Lower leg skin (tissue), 4 donors: ENCODE results near the gene TATDN2. TPM values are rescaled to one million over a fixed set of nuclear protein-coding genes. Genes with fewer than 3 reads are reported as not detected.

Experiments
- DNase-seq, 2 donors: peaks; one replicate each; pipeline ENCODE4 v3.0.0-alpha.2; 2019; ENCODE audit warnings: low spot score in 2 of 2
- H3K4me3 ChIP-seq: fragments of 200-600 bp; sonication (generic); 2 replicates; pipeline ENCODE4 v1.5.1; 2017; ENCODE audit warnings: mild to moderate bottlenecking, low read depth; ENCODE audit not compliant: poor library complexity, severe bottlenecking
- CTCF ChIP-seq, 3 donors: fragments of 450-650 bp; IDR thresholded peaks; one replicate each; pipeline ENCODE4 v1.5.1; 2016; ENCODE audit warnings: antibody characterized with exemption in 3 of 3, mild to moderate bottlenecking in 3 of 3, moderate library complexity in 2 of 3
- POLR2A ChIP-seq, 2 donors: fragments of 450-650 bp; IDR thresholded peaks; one replicate each; pipeline ENCODE4 v1.6.1; 2016 to 2017; ENCODE audit warnings: antibody characterized with exemption in 2 of 2, mild to moderate bottlenecking in 1 of 2, moderate library complexity in 1 of 2
- WGBS, 2 donors: methylation state at CpG; one replicate each; pipeline ENCODE4 v1.1.5; 2018; 5-methylcytosine and 5-hydroxymethylcytosine counted together
- intact Hi-C: fragments of 100-400 bp; cut with DNase I; formaldehyde crosslinking; loops from one replicate; pipeline ENCODE4 v1.15.0; 2023; ENCODE audit warnings: low total_unique reads
- total RNA-seq, 4 donors: library from RNA; depleted of rRNA; stranded (reverse); fragments of >200 nt; gene quantifications; one replicate each; pipeline ENCODE4 v1.1.0, GENCODE V29; 2016

Gene TATDN2
- total RNA-seq, 4 donors from 2014 or later = 18.6 to 25.1 (median 22.4) TPM

DNA sequence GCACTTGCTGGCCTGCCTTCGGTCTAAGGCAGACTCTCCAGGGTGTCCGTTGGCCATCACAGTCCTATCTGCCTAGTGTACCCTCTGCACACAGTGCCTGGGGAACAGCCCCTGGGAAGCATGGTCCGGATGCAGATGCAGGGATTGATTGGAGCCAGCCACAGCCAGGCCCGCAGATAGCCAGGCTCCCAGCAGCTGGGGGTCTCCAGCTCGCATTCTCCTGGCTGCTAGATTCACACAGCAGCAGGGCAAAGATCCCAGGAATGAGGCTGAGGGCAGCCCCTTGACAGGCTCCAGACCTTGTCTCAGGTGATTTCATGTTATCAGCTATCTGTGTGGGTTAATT, 42.1 kb upstream of the TATDN2 start:
- TF ChIP-seq CTCF (IDR thresholded peaks at IDR 0.05) (no peak), POLR2A (IDR thresholded peaks at IDR 0.05) (no peak)
- no peak overlapping the region for H3K4me3 ChIP-seq
- intact Hi-C loops = no loop called here
- WGBS, 2 donors = 85 to 87% methylated on average over 5 of the region's 5 CpGs
- no peak for DNase-seq

GRCh38 chr3:10213156-10213792, 35.0 kb upstream of the TATDN2 start:
- H3K4me3 ChIP-seq = no peak overlapping the region
- intact Hi-C loops = loop anchor here (10.0 kb wide), 1 partner anchor 68 kb away; the partner anchor contains the start of gene VHL
- 87% methylated on average over 9 of the region's 9 CpGs for whole genome bisulfite sequencing, 2 donors
- DNase-seq = no peak
- TF ChIP-seq POLR2A (IDR thresholded peaks at IDR 0.05) = no peak
- no peak for TF ChIP-seq CTCF (IDR thresholded peaks at IDR 0.05)

DNA sequence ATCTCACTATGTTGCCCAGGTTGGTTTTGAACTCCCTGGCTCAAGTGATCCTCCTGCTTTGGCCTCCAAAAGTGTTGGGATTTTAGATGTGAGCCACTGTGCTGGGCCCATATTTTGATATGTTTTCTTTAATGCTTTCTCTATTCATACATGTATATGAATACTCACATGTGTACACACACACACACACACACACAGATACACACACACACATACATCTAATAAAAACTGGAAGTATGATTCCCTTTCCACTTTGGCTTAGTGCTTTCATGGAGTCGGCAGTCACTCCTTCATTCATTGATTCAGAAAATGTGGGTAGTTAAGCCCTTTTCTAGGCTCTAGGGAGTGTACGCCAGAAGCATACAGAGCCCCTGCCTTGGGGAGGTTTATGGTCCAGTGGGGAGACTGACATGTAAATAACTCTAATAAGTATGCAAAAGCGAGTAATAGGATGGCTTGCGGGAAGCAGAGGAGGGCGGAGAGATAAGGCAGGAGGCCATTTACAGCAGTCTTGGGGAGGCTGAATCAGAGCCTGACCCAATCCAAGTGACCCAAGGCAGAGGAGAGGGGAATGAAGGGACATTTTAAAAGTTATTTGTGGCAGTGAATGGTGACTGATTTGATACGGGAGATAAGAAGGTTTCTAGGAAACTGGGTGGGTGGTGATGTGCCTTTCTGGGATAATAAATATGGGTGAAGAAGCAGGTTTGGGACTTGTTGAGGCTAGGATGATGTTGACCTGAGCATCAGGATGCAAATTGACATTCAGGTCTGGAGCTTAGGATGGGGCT, 32.5 kb upstream of the TATDN2 start:
- 90 to 91% methylated on average over 6 of the region's 6 CpGs for WGBS, 2 donors
- no peak for DNase-seq
- intact Hi-C loops = loop anchor here (10.0 kb wide), 1 partner anchor 71 kb away; the partner anchor contains the start of gene VHL
- no peak for TF ChIP-seq POLR2A (IDR thresholded peaks at IDR 0.05)
- no peak for TF ChIP-seq CTCF (IDR thresholded peaks at IDR 0.05)
- H3K4me3 ChIP-seq = no peak overlapping the region

DNA sequence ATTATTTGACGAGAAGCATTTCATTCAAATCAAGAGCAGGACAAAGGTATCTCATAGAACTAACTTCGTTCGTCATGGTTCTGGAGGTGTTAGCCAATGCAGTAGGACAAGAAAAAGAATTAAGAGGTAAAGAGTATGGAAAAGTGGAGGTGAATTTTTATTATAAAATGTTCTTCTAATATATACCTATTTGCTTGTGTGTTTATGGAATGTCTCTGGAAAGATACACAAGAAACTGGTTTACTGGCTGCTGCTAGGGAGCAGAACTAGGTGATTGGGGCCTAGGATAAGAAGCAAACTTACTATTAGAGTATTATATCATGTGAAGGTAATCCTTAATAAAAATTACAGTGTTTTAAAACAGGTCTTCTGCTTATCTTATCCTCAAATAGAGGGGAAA, 30.9 kb upstream of the TATDN2 start:
- no peak overlapping the region for H3K4me3 ChIP-seq
- 79 to 95% methylated on average over 3 of the region's 3 CpGs for WGBS, 2 donors
- TF ChIP-seq POLR2A (IDR thresholded peaks at IDR 0.05) = no peak
- no peak for TF ChIP-seq CTCF (IDR thresholded peaks at IDR 0.05)
- intact Hi-C loops = loop anchor here (10.0 kb wide), 1 partner anchor 73 kb away; the partner anchor contains the start of gene VHL
- no peak for DNase-seq

DNA sequence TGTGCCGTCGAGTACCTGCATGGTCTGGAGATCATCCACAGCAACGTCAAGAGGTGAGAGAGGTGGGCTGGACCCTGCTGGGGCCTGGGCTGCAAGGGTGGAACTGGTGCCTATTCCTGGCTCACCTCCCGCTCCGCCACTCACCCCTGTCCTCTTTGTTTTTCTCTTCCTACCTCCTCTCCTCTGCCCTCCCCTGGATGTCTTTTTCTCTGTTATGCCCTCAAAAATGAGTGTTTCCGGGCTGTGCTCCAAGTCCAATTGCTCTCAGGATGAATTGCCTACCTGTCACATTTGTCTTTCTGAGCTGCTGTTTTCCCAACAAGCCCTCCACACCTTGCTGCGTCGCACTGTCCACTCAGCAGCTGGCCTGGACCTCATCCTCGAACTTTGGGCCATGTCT, 28.5 kb upstream of the TATDN2 start:
- no peak for DNase-seq

More for the DNA sequence above, 28.5 kb upstream of the TATDN2 start:
- intact Hi-C loops = loop anchor here (10.0 kb wide), 1 partner anchor 75 kb away; the partner anchor contains the start of gene VHL
- no peak for TF ChIP-seq POLR2A (IDR thresholded peaks at IDR 0.05)
- WGBS, 2 donors = 83 to 87% methylated on average over 9 of the region's 9 CpGs
- H3K4me3 ChIP-seq = no peak overlapping the region
